HFFc6 (cell line): ENCODE results near the gene SORD. TPM values are rescaled to one million over a fixed set of nuclear protein-coding genes. Genes with fewer than 3 reads are reported as not detected.
"Not testable (repeated sequence)": the region's sequence is repeated elsewhere in the genome, so short reads cannot be mapped to it uniquely, and the experiment has no call there.

Experiments used
- DNase-seq: peaks from one replicate; pipeline ENCODE4 v3.0.0-alpha.2; 2018
- H3K27ac Mint-ChIP-seq: 2 replicates; pipeline ENCODE4 v1.8.0; 2020; ENCODE audit warnings: mild to moderate bottlenecking, mixed read lengths
- H3K27me3 Mint-ChIP-seq: 2 replicates; pipeline ENCODE4 v1.8.0; 2021; ENCODE audit warnings: mild to moderate bottlenecking, moderate library complexity, mixed read lengths; ENCODE audit not compliant: insufficient read depth
- H3K36me3 Mint-ChIP-seq: 2 replicates; pipeline ENCODE4 v1.8.0; 2021; ENCODE audit warnings: low read depth, mixed read lengths
- H3K4me1 Mint-ChIP-seq: 2 replicates; pipeline ENCODE4 v1.8.0; 2020; ENCODE audit warnings: low read depth, mixed read lengths
- H3K4me3 Mint-ChIP-seq: 2 replicates; pipeline ENCODE4 v1.8.0; 2020; ENCODE audit warnings: mild to moderate bottlenecking, moderate library complexity, mixed read lengths
- H3K9me3 Mint-ChIP-seq: 2 replicates; pipeline ENCODE4 v1.8.0; 2020; ENCODE audit warnings: mild to moderate bottlenecking, mixed read lengths
- CTCF ChIP-seq: fragments of 200-600 bp; sonication (generic); IDR thresholded peaks from 2 replicates; pipeline ENCODE4 v1.5.0; 2021; ENCODE audit warnings: antibody characterized with exemption, mild to moderate bottlenecking
- total RNA-seq, 6 experiments: library from RNA; stranded (reverse); fragmentation: NEBNext Ultra II Directional; extraction: Animal tissue kit (Norgen Biotek cat#: 25700); gene quantifications; 2 replicates in 1 of 6; 3 replicates in 5 of 6; pipeline ENCODE4 v1.2.3, GENCODE V29; 2021

Gene SORD
- total RNA-seq, 6 experiments from 2014 or later: 13.7 to 19.0 (median 16.7) TPM

- H3K27ac Mint-ChIP-seq: no peak overlapping the region
- peaks cover 45% of the 10 kb centered on the region for H3K27me3 Mint-ChIP-seq
- H3K4me3 Mint-ChIP-seq: no peak overlapping the region
- no peak for TF ChIP-seq CTCF
- H3K4me1 Mint-ChIP-seq: no peaks in the 10 kb centered on the region
- no peaks in the 10 kb centered on the region for H3K9me3 Mint-ChIP-seq
- no peak for DNase-seq
- H3K36me3 Mint-ChIP-seq: no peaks in the 10 kb centered on the region
Observed at GRCh38 chr15:45099549-45100165, 76.7 kb downstream of the SORD start.

- H3K4me1 Mint-ChIP-seq: no peaks in the 10 kb centered on the region
- H3K9me3 Mint-ChIP-seq: no peaks in the 10 kb centered on the region
- peaks cover 47% of the 10 kb centered on the region for H3K27me3 Mint-ChIP-seq
- H3K4me3 Mint-ChIP-seq: no peak overlapping the region
- TF ChIP-seq CTCF: no peak
- no peaks in the 10 kb centered on the region for H3K36me3 Mint-ChIP-seq
- no peak overlapping the region for H3K27ac Mint-ChIP-seq
- DNase-seq: no peak
Observed at GRCh38 chr15:45100884-45101625, 78.1 kb downstream of the SORD start.

- TF ChIP-seq CTCF: no peak
- DNase-seq: no peak
- Mint-ChIP-seq H3K4me1 (no peaks in the 10 kb centered on the region), H3K36me3 (no peaks in the 10 kb centered on the region), H3K27me3 (peaks cover 48% of the 10 kb centered on the region), H3K27ac (no peak overlapping the region), H3K9me3 (no peaks in the 10 kb centered on the region), H3K4me3 (no peak overlapping the region; the same call in 1 of the 2 replicates)
Observed at GRCh38 chr15:45101749-45102148, 78.8 kb downstream of the SORD start.

- H3K36me3 Mint-ChIP-seq: no peaks in the 10 kb centered on the region
- DNase-seq: no peak
Observed at GRCh38 chr15:45102226-45102625, 79.2 kb downstream of the SORD start.

GRCh38 chr15:45104170-45104569 lies 81.2 kb downstream of the SORD start:
- H3K9me3 Mint-ChIP-seq, H3K4me3 Mint-ChIP-seq, H3K36me3 Mint-ChIP-seq, H3K27ac Mint-ChIP-seq, DNase-seq, H3K4me1 Mint-ChIP-seq: not testable (repeated sequence)
- H3K27me3 Mint-ChIP-seq: peaks cover 34% of the 10 kb centered on the region

More at GRCh38 chr15:45102226-45102625, 79.2 kb downstream of the SORD start:
- peaks cover 44% of the 10 kb centered on the region for H3K27me3 Mint-ChIP-seq
- H3K9me3 Mint-ChIP-seq: no peaks in the 10 kb centered on the region
- TF ChIP-seq CTCF: no peak
- no peak overlapping the region for H3K4me3 Mint-ChIP-seq
- no peak overlapping the region for H3K27ac Mint-ChIP-seq
- no peaks in the 10 kb centered on the region for H3K4me1 Mint-ChIP-seq

GRCh38 chr15:45105586-45105985 lies 82.6 kb downstream of the SORD start:
- H3K36me3 Mint-ChIP-seq: no peaks in the 10 kb centered on the region

More at GRCh38 chr15:45105586-45105985, 82.6 kb downstream of the SORD start:
- Mint-ChIP-seq H3K27me3 (peaks cover 42% of the 10 kb centered on the region), H3K9me3 (no peaks in the 10 kb centered on the region), H3K27ac (no peak overlapping the region), H3K4me3 (no peak overlapping the region), H3K4me1 (no peaks in the 10 kb centered on the region)
- no peak for TF ChIP-seq CTCF
- DNase-seq: no peak
